HG03565 (cell line): ENCODE results near the gene TSPAN14.
"Not testable (repeated sequence)": the region's sequence is repeated elsewhere in the genome, so short reads cannot be mapped to it uniquely, and the experiment has no call there.

Experiments
- ATAC-seq: cut with Tn5 transposase; IDR thresholded peaks from one replicate; pipeline ENCODE4 v1.9.1; 2021; ENCODE audit warnings: mild to moderate bottlenecking, moderate library complexity; ENCODE audit not compliant: unreplicated experiment

Gene TSPAN14

GRCh38 chr10:80539421-80540031, 85.4 kb downstream of the TSPAN14 start:
- ATAC-seq = no peak

GRCh38 chr10:80540136-80540535, 86.0 kb downstream of the TSPAN14 start:
- ATAC-seq = no peak

- ATAC-seq = no peak
Measured at GRCh38 chr10:80540618-80540980, 86.5 kb downstream of the TSPAN14 start.

GRCh38 chr10:80540981-80541750, 87.1 kb downstream of the TSPAN14 start:
- peak; percentile 68 for ATAC-seq

GRCh38 chr10:80542053-80542452, 87.9 kb downstream of the TSPAN14 start:
- no peak for ATAC-seq

- no peak for ATAC-seq
Measured at GRCh38 chr10:80542652-80543318, 88.7 kb downstream of the TSPAN14 start.

- not testable (repeated sequence) for ATAC-seq
Measured at GRCh38 chr10:80543319-80543672, 89.2 kb downstream of the TSPAN14 start.

- ATAC-seq = no peak
Measured at GRCh38 chr10:80544316-80544953, 90.3 kb downstream of the TSPAN14 start.

- ATAC-seq = no peak
Measured at GRCh38 chr10:80545258-80545881, 91.3 kb downstream of the TSPAN14 start.

- no peak for ATAC-seq
Measured at GRCh38 chr10:80552151-80552646, 98.1 kb downstream of the TSPAN14 start.

GRCh38 chr10:80553436-80553835, 99.3 kb downstream of the TSPAN14 start:
- no peak for ATAC-seq

- ATAC-seq = no peak
Measured at GRCh38 chr10:80554050-80554449, 99.9 kb downstream of the TSPAN14 start.

GRCh38 chr10:80555415-80555814, 101.3 kb downstream of the TSPAN14 start:
- ATAC-seq = no peak

- ATAC-seq = no peak
Measured at GRCh38 chr10:80561950-80562349, 107.8 kb downstream of the TSPAN14 start.

- no peak for ATAC-seq
Measured at GRCh38 chr10:80567292-80567691, 113.2 kb downstream of the TSPAN14 start.

- no peak for ATAC-seq
Measured at GRCh38 chr10:80569131-80569895, 115.2 kb downstream of the TSPAN14 start.

GRCh38 chr10:80571352-80571751, 117.2 kb downstream of the TSPAN14 start:
- ATAC-seq = no peak

- no peak for ATAC-seq
Measured at GRCh38 chr10:80579181-80579763, 125.2 kb downstream of the TSPAN14 start.

- no peak for ATAC-seq
Measured at GRCh38 chr10:80579849-80580637, 125.9 kb downstream of the TSPAN14 start.
